HepG2 (cell line): ENCODE data around the gene TRIM5. TPM values are rescaled to one million over a fixed set of nuclear protein-coding genes. Genes with fewer than 3 reads are reported as not detected.

ENCODE experiments used
- ATAC-seq: fragments of 200-7000 bp; cut with Tn5 transposase; 3 replicates; pipeline ENCODE4 v1.9.1; 2020; ENCODE audit warnings: mild to moderate bottlenecking, moderate library complexity
- BruUV-seq: library from RNA; stranded (reverse); fragments of 400-500 nt; replicated peaks from 2 replicates; lab custom pipeline; 2021; lab: Mats Ljungman, UMichigan
- CTCF ChIA-PET: fragments of 300-600 bp; formaldehyde crosslinking; extraction: SDS; loops from one replicate; lab custom pipeline; 2021; ENCODE audit warnings: low total read pairs, inconsistent platforms, low intra/inter-chr PET ratio; lab: Yijun Ruan, JAX
- POLR2A ChIA-PET: fragments of 350-600 bp; sonication (Branson Sonifier 250); formaldehyde crosslinking; loops from one replicate; lab custom pipeline; 2020; ENCODE audit warnings: antibody characterized with exemption, inconsistent platforms; lab: Yijun Ruan, JAX
- DNase-seq: peaks from one replicate; pipeline ENCODE4 v3.0.0-alpha.2; 2015; ENCODE audit warnings: low spot score
- FAIRE-seq: peaks from 3 replicates; lab custom pipeline; 2011; peaks lifted over from hg19 to GRCh38; lab: Jason Lieb, UNC
- H2AFZ ChIP-seq: one replicate; pipeline ENCODE4 v1.6.1; 2011; ENCODE audit warnings: low read length, inconsistent platforms
- H3K27ac ChIP-seq: fragments of 300-600 bp; 3 replicates; pipeline ENCODE4 v1.8.0; 2011; ENCODE audit warnings: mixed run types, mild to moderate bottlenecking, mixed read lengths, low read length, inconsistent platforms; ENCODE audit not compliant: insufficient read depth; ENCODE audit errors: extremely low read length
- H3K27me3 ChIP-seq, 2 experiments: fragments of 200-600 bp in 1 of 2; 2 replicates in 1 of 2; 3 replicates in 1 of 2; pipeline versions ENCODE4 v1.6.0 to v1.8.0; 2011; ENCODE audit warnings: low read length in 2 of 2, mild to moderate bottlenecking in 2 of 2, moderate library complexity in 2 of 2, inconsistent platforms in 1 of 2; ENCODE audit not compliant: insufficient read depth in 2 of 2, control insufficient read depth in 1 of 2
- H3K36me3 ChIP-seq, 2 experiments: fragments of 200-600 bp in 1 of 2; replicated peaks in 1 of 2; 2 replicates in 1 of 2; 3 replicates in 1 of 2; pipeline versions ENCODE4 v1.5.1 to v1.8.0; 2011; ENCODE audit warnings: low read length in 2 of 2, inconsistent platforms in 1 of 2; ENCODE audit not compliant: insufficient read depth in 2 of 2, control insufficient read depth in 1 of 2
- H3K4me1 ChIP-seq: 2 replicates; pipeline ENCODE4 v1.5.1; 2012; ENCODE audit warnings: low read length, inconsistent platforms; ENCODE audit not compliant: insufficient read depth
- H3K4me2 ChIP-seq: 2 replicates; pipeline ENCODE4 v1.6.0; 2011; ENCODE audit warnings: low read depth, low read length, inconsistent platforms
- H3K4me3 ChIP-seq, 3 experiments: fragments of 200-600 bp in 1 of 3; sonication (generic), shearing (Covaris generic) in 1 of 3; replicated peaks in 1 of 3; 2 replicates each; pipeline ENCODE4 v1.5.1; 2011 to 2016; ENCODE audit warnings: low read length in 3 of 3, inconsistent platforms in 2 of 3, low read depth in 2 of 3, mild to moderate bottlenecking in 2 of 3, control low read depth in 1 of 3, mixed read lengths in 1 of 3; ENCODE audit not compliant: insufficient read depth in 1 of 3
- H3K79me2 ChIP-seq: one replicate; pipeline ENCODE4 v1.6.1; 2011; ENCODE audit warnings: low read length, inconsistent platforms; ENCODE audit not compliant: insufficient read depth
- H3K9ac ChIP-seq: 2 replicates; pipeline ENCODE4 v1.6.0; 2011; ENCODE audit warnings: mild to moderate bottlenecking, low read depth, low read length, inconsistent platforms; ENCODE audit not compliant: insufficient read depth
- H3K9me3 ChIP-seq: 2 replicates; pipeline ENCODE4 v1.5.1; 2012; ENCODE audit warnings: mild to moderate bottlenecking, low read length
- H4K20me1 ChIP-seq: 2 replicates; pipeline ENCODE4 v1.6.0; 2011; ENCODE audit warnings: inconsistent platforms, mild to moderate bottlenecking, low read length, moderate library complexity; ENCODE audit not compliant: insufficient read depth
- EP300 ChIP-seq, 3 experiments: sonication (generic) in 1 of 3; formaldehyde crosslinking in 1 of 3; IDR thresholded peaks; 2 replicates each; pipeline versions ENCODE4 v1.5.1 to v1.6.1; 2011 to 2020; ENCODE audit warnings: low read depth in 2 of 3, low read length in 2 of 3, borderline replicate concordance in 1 of 3, improper control_type of control experiment in 1 of 3, mild to moderate bottlenecking in 1 of 3, missing genetic modification reagents in 1 of 3, moderate library complexity in 1 of 3
- ERF ChIP-seq: IDR thresholded peaks from 2 replicates; pipeline ENCODE4 v1.6.1; 2018; ENCODE audit warnings: missing biosample characterization, missing genetic modification reagents
- ETV6 ChIP-seq: sonication (generic); formaldehyde crosslinking; conservative IDR thresholded peaks from 2 replicates; pipeline ENCODE4 v1.4.0; 2020; ENCODE audit warnings: missing genetic modification reagents
- FOXA1 ChIP-seq, 2 experiments: fragments of 450-650 bp in 1 of 2; sonication (generic) in 1 of 2; formaldehyde crosslinking in 1 of 2; IDR thresholded peaks; 2 replicates each; pipeline versions ENCODE4 v1.4.0 to v1.6.1; 2016 to 2020; ENCODE audit warnings: missing genetic modification reagents in 1 of 2
- MEIS1 ChIP-seq: sonication (generic); formaldehyde crosslinking; IDR thresholded peaks from 2 replicates; pipeline ENCODE4 v1.9.0; 2021; ENCODE audit warnings: mild to moderate bottlenecking, missing genetic modification reagents, moderate library complexity, borderline replicate concordance
- RBM39 ChIP-seq: fragments of 200-400 bp; formaldehyde crosslinking; IDR thresholded peaks from one replicate; pipeline ENCODE4 v1.6.1; 2018; ENCODE audit warnings: antibody characterized with exemption, mild to moderate bottlenecking, low read depth, low read length; ENCODE audit not compliant: poor library complexity, severe bottlenecking
- RCOR2 ChIP-seq: IDR thresholded peaks from 2 replicates; pipeline ENCODE4 v1.6.1; 2016; ENCODE audit warnings: missing biosample characterization, missing genetic modification reagents
- SETDB1 ChIP-seq: sonication (generic); formaldehyde crosslinking; IDR thresholded peaks from 2 replicates; pipeline ENCODE4 v1.5.1; 2020; ENCODE audit warnings: missing genetic modification reagents, mild to moderate bottlenecking, borderline replicate concordance
- TAF1 ChIP-seq: sonication (generic); formaldehyde crosslinking; IDR thresholded peaks from 2 replicates; pipeline ENCODE4 v1.4.0; 2020; ENCODE audit warnings: missing genetic modification reagents
- TSC22D2 ChIP-seq: sonication (generic); formaldehyde crosslinking; IDR thresholded peaks from 2 replicates; pipeline ENCODE4 v1.5.1; 2020; ENCODE audit warnings: missing genetic modification reagents, mild to moderate bottlenecking, borderline replicate concordance
- YEATS2 ChIP-seq: sonication (generic); formaldehyde crosslinking; IDR thresholded peaks from 2 replicates; pipeline ENCODE4 v1.4.0; 2020; ENCODE audit warnings: missing genetic modification reagents, borderline replicate concordance
- ZBTB1 ChIP-seq: sonication (generic); formaldehyde crosslinking; IDR thresholded peaks from 2 replicates; pipeline ENCODE4 v1.4.0; 2020; ENCODE audit warnings: missing genetic modification reagents, borderline replicate concordance
- ZMYM2 ChIP-seq: sonication (generic); formaldehyde crosslinking; IDR thresholded peaks from 2 replicates; pipeline ENCODE4 v1.8.0; 2022; ENCODE audit warnings: mild to moderate bottlenecking, missing genetic modification reagents
- ZNF501 ChIP-seq: sonication (generic); formaldehyde crosslinking; IDR thresholded peaks from 2 replicates; pipeline ENCODE4 v1.5.1; 2020; ENCODE audit warnings: mild to moderate bottlenecking, moderate library complexity, missing genetic modification reagents
- WGBS: methylation state at CpG from one replicate; pipeline ENCODE4 v1.1.6; 2017; ENCODE audit warnings: low lambda C conversion rate; 5-methylcytosine and 5-hydroxymethylcytosine counted together
- in situ Hi-C: cut with HindIII; loops from 2 replicates; pipeline ENCODE4 v1.10.0; 2017; ENCODE audit warnings: low pct_unique_long_range_greater_than_20kb; ENCODE audit not compliant: extremely low pct_ligation_motif_present
- intact Hi-C: fragments of 100-400 bp; cut with micrococcal nuclease; formaldehyde crosslinking; loops from one replicate; pipeline ENCODE4 v1.10.0; 2022; ENCODE audit not compliant: unreplicated experiment
- polyA plus RNA-seq, 8 experiments: library from polyadenylated mRNA; depleted of rRNA in 3 of 8; stranded (reverse) in 7 of 8; unstranded in 1 of 8; fragments of >200 nt; fragmentation: Illumina TruSeq in 4 of 8; extraction: Trizol in 4 of 8; gene quantifications; 2 replicates each; pipeline versions ENCODE4 v1.2.1 to v1.2.3, GENCODE V29; 2011 to 2016; ENCODE audit warnings: low read depth in 4 of 8, missing spikeins in 1 of 8, mixed read lengths in 1 of 8; ENCODE audit not compliant: insufficient read depth in 1 of 8
- total RNA-seq, 5 experiments: library from RNA; depleted of rRNA; stranded (reverse); fragments of >200 nt; fragmentation: Illumina TruSeq; extraction: Trizol; gene quantifications; 2 replicates each; pipeline ENCODE4 v1.2.3, GENCODE V29; 2016; ENCODE audit warnings: low read depth in 1 of 5
- TF ChIP-seq, protein P1 (sequence below): IDR thresholded peaks from 2 replicates; pipeline ENCODE4 v1.6.1; 2016; ENCODE audit warnings: missing genetic modification reagents, missing compliant biosample characterization

The TRIM5 gene
- total and polyA plus RNA-seq, 2 of the 13 experiments (the other 11 are each of a cell fraction or from before 2014, with no cell fraction given) = 7.8 to 13.1 TPM

DNA sequence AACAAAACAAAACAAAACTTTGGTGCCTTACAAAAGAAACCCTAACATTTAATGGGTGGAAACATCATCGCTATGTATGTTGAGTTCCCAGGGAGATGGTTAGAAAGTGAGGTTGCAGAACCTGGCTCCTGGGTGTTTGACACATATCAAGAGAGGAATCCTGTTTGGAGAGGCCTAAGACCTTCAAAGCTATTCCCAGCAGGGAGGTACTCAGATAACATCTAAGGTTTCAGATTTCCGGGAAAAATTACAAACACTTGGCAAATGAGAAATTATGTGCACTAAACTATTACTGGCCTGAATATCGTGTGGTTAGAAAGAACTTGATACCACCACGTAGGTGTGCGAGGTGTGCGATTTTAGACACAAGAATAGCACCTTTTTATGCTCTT is 18.5 kb downstream of the TRIM5 start:
- Histone ChIP-seq H3K9me3 (no peaks in the 10 kb centered on the region), H3K9ac (no peak overlapping the region), H3K79me2 (no peaks in the 10 kb centered on the region), H3K4me1 (no peaks in the 10 kb centered on the region), H3K36me3 (peaks cover 1 to 5% of the 10 kb centered on the region in 2 experiments; a peak in 3 of 5 replicates), H3K4me3 (no peak overlapping the region), H3K27me3 (no peaks in the 10 kb centered on the region), H4K20me1 (no peaks in the 10 kb centered on the region), H3K27ac (no peak overlapping the region), H2AFZ (no peak overlapping the region), H3K4me2 (no peak overlapping the region)
- TF ChIP-seq ZBTB1 (CRISPR knock-in tag) = no peak
- no peak for TF ChIP-seq RCOR2 (CRISPR knock-in tag)
- TF ChIP-seq MEIS1 (CRISPR knock-in tag) = no peak
- no peak for TF ChIP-seq FOXA1 (IDR thresholded peaks at IDR 0.05)
- no peak for TF ChIP-seq FOXA1 (CRISPR knock-in tag; IDR thresholded peaks at IDR 0.05)
- no peak for TF ChIP-seq SETDB1 (CRISPR knock-in tag)
- TF ChIP-seq TSC22D2 (CRISPR knock-in tag) = no peak
- no peak for TF ChIP-seq ERF
- no peak for TF ChIP-seq RBM39
- TF ChIP-seq TAF1 = no peak
- no peak for TF ChIP-seq YEATS2 (CRISPR knock-in tag)
- TF ChIP-seq ETV6 (CRISPR knock-in tag) = no peak
- TF ChIP-seq, protein P1, sequence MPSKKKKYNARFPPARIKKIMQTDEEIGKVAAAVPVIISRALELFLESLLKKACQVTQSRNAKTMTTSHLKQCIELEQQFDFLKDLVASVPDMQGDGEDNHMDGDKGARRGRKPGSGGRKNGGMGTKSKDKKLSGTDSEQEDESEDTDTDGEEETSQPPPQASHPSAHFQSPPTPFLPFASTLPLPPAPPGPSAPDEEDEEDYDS (CRISPR knock-in tag) = no peak
- TF ChIP-seq EP300 (IDR thresholded peaks at IDR 0.05; ENCODE audit: low read depth in 2 of 2, low read length in 2 of 2) = no peak
- no peak for TF ChIP-seq EP300 (CRISPR knock-in tag; IDR thresholded peaks at IDR 0.05; ENCODE audit: borderline replicate concordance)
- TF ChIP-seq ZNF501 (CRISPR knock-in tag) = no peak
- TF ChIP-seq ZMYM2 (CRISPR knock-in tag) = no peak
- ATAC-seq (no peak), FAIRE-seq (no peak), DNase-seq (no peak)
- no TSS peak for BruUV-seq
- CTCF ChIA-PET = no interaction called here
- WGBS = 91% methylated on average over 6 of the region's 6 CpGs
- POLR2A ChIA-PET = no interaction called here
- intact Hi-C loops = no loop called here
- in situ Hi-C loops = no loop called here
